Measurements from ENCODE around the gene ABCC9. TPM values are rescaled to one million over a fixed set of nuclear protein-coding genes. Genes with fewer than 3 reads are reported as not detected.

Gene ABCC9
- polyA plus RNA-seq, 1 of the 3 experiments (the other 2 are of a cell fraction) = 0.02 TPM

DNA sequence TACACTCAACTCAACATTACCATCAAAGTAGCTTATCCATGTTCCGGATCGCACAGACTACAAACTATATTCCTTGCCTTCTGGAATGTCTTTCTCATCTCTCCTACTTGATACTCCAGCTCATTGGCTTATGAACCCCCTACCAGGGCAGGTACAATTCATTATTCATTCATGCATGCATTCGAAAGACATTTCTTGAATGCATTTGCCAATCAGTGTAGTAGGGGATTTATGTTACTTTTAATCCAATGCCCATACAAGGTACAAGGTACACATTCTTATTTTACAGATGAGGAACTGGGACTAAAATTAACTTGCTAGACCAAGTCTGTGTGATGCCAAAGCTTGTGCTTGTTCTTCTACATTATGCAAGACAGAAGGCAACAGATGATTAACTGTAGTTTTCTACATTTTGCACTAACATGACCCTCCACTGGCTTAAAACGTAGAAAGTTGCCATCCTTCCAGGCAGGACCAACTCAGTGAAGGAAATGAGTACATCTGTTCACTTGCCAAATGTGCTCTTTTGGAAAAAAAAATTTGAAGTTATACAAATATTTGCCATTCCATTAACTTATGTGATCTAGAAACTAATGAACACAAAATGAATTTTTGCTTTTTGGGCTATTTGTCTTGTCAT is 113.0 kb downstream of the ABCC9 start:
- no peak overlapping the region for H3K27ac ChIP-seq (ENCODE audit: low read depth in 2 of 2, low read length in 1 of 2)
- peak overlapping the region; percentile 27; the same call in 1 of the 2 replicates for H3K4me2 ChIP-seq
- H3F3A ChIP-seq (replicated peaks; ENCODE audit: insufficient read depth) = no peaks in the 10 kb centered on the region
- H3K27me3 ChIP-seq (ENCODE audit: insufficient read depth) = 0 out of 2 replicates have a peak, but pooled peaks cover 5% of the 10 kb centered on the region
- TF ChIP-seq JUND (IDR thresholded peaks at IDR 0.05) (no peak), ELF1 (IDR thresholded peaks at IDR 0.05) (no peak), TEAD4 (IDR thresholded peaks at IDR 0.05; ENCODE audit: borderline replicate concordance, insufficient read depth) (no peak), EP300 (IDR thresholded peaks at IDR 0.05; ENCODE audit: borderline replicate concordance in 1 of 2, low read depth in 1 of 2, low read length in 1 of 2) (no peak), TAF1 (IDR thresholded peaks at IDR 0.05; ENCODE audit: borderline replicate concordance, low read depth, low read length) (no peak), FOSL2 (IDR thresholded peaks at IDR 0.05; ENCODE audit: borderline replicate concordance, low read depth) (no peak), NRF1 (IDR thresholded peaks at IDR 0.05; ENCODE audit: low read depth, low read length) (no peak)
- TF ChIP-seq, protein P1, sequence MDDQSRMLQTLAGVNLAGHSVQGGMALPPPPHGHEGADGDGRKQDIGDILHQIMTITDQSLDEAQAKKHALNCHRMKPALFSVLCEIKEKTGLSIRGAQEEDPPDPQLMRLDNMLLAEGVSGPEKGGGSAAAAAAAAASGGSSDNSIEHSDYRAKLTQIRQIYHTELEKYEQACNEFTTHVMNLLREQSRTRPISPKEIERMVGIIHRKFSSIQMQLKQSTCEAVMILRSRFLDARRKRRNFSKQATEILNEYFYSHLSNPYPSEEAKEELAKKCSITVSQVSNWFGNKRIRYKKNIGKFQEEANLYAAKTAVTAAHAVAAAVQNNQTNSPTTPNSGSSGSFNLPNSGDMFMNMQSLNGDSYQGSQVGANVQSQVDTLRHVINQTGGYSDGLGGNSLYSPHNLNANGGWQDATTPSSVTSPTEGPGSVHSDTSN (IDR thresholded peaks at IDR 0.05) = no peak
- TF ChIP-seq, protein P2, sequence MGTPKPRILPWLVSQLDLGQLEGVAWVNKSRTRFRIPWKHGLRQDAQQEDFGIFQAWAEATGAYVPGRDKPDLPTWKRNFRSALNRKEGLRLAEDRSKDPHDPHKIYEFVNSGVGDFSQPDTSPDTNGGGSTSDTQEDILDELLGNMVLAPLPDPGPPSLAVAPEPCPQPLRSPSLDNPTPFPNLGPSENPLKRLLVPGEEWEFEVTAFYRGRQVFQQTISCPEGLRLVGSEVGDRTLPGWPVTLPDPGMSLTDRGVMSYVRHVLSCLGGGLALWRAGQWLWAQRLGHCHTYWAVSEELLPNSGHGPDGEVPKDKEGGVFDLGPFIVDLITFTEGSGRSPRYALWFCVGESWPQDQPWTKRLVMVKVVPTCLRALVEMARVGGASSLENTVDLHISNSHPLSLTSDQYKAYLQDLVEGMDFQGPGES (IDR thresholded peaks at IDR 0.05; ENCODE audit: low read depth, low read length) = no peak
- TF ChIP-seq, protein P3, sequence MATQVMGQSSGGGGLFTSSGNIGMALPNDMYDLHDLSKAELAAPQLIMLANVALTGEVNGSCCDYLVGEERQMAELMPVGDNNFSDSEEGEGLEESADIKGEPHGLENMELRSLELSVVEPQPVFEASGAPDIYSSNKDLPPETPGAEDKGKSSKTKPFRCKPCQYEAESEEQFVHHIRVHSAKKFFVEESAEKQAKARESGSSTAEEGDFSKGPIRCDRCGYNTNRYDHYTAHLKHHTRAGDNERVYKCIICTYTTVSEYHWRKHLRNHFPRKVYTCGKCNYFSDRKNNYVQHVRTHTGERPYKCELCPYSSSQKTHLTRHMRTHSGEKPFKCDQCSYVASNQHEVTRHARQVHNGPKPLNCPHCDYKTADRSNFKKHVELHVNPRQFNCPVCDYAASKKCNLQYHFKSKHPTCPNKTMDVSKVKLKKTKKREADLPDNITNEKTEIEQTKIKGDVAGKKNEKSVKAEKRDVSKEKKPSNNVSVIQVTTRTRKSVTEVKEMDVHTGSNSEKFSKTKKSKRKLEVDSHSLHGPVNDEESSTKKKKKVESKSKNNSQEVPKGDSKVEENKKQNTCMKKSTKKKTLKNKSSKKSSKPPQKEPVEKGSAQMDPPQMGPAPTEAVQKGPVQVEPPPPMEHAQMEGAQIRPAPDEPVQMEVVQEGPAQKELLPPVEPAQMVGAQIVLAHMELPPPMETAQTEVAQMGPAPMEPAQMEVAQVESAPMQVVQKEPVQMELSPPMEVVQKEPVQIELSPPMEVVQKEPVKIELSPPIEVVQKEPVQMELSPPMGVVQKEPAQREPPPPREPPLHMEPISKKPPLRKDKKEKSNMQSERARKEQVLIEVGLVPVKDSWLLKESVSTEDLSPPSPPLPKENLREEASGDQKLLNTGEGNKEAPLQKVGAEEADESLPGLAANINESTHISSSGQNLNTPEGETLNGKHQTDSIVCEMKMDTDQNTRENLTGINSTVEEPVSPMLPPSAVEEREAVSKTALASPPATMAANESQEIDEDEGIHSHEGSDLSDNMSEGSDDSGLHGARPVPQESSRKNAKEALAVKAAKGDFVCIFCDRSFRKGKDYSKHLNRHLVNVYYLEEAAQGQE (IDR thresholded peaks at IDR 0.05; ENCODE audit: low read depth, low read length) = no peak
- TF ChIP-seq, protein P4, sequence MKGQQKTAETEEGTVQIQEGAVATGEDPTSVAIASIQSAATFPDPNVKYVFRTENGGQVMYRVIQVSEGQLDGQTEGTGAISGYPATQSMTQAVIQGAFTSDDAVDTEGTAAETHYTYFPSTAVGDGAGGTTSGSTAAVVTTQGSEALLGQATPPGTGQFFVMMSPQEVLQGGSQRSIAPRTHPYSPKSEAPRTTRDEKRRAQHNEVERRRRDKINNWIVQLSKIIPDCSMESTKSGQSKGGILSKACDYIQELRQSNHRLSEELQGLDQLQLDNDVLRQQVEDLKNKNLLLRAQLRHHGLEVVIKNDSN (IDR thresholded peaks at IDR 0.05; ENCODE audit: borderline replicate concordance, low read depth) = no peak
- TF ChIP-seq, protein P5, sequence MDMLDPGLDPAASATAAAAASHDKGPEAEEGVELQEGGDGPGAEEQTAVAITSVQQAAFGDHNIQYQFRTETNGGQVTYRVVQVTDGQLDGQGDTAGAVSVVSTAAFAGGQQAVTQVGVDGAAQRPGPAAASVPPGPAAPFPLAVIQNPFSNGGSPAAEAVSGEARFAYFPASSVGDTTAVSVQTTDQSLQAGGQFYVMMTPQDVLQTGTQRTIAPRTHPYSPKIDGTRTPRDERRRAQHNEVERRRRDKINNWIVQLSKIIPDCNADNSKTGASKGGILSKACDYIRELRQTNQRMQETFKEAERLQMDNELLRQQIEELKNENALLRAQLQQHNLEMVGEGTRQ (IDR thresholded peaks at IDR 0.05; ENCODE audit: borderline replicate concordance, low read depth, low read length) = no peak
- no peak overlapping the region for H3K9ac ChIP-seq
- no peaks in the 10 kb centered on the region for H4K20me1 ChIP-seq (ENCODE audit: insufficient read depth)
- POLR2A ChIA-PET = no interaction called here
- 27% methylated on average over 4 of the region's 4 CpGs for WGBS (ENCODE audit: low lambda C conversion rate)
- H2AFZ ChIP-seq (ENCODE audit: low read depth) = no peak overlapping the region
- no peaks in the 10 kb centered on the region for H3K36me3 ChIP-seq (replicated peaks in 1 of 2; ENCODE audit: control insufficient read depth in 1 of 2, insufficient read depth in 2 of 2, low read length in 1 of 2)
- no peaks in the 10 kb centered on the region for H3K79me2 ChIP-seq (ENCODE audit: insufficient read depth)
- no peaks in the 10 kb centered on the region for H3K9me3 ChIP-seq
- CTCF ChIA-PET = interaction anchor here (0.7 to 1.2 kb wide), 2 partner anchors 10 to 161 kb away, joined by 3 read pairs; no protein-coding TSS in a partner anchor
- peak overlapping the region in 1 of 2 experiments; percentile 38; a peak in 1 of 4 replicates for H3K4me3 ChIP-seq (ENCODE audit: low read depth in 2 of 2, low read length in 1 of 2)
- no peaks in the 10 kb centered on the region for H3K9me2 ChIP-seq
- DNase-seq = no peak
- H3K4me1 ChIP-seq (ENCODE audit: control insufficient read depth in 1 of 2, insufficient read depth in 2 of 2, low read depth in 1 of 2, low read length in 1 of 2) = no peaks in the 10 kb centered on the region
